HEK293 (cell line): ENCODE measurements around the gene TGIF1.

Experiments
- HIC1 ChIP-seq: fragments of 450-650 bp; formaldehyde crosslinking; IDR thresholded peaks from 2 replicates; pipeline ENCODE4 v1.5.1; 2016; ENCODE audit warnings: missing biosample characterization, missing genetic modification characterization
- IKZF3 ChIP-seq: fragments of 450-650 bp; IDR thresholded peaks from 2 replicates; pipeline ENCODE4 v1.5.0; 2018; ENCODE audit warnings: missing biosample characterization, mild to moderate bottlenecking, missing genetic modification characterization, moderate library complexity
- PRDM4 ChIP-seq: fragments of 450-650 bp; formaldehyde crosslinking; IDR thresholded peaks from 2 replicates; pipeline ENCODE4 v1.5.1; 2017; ENCODE audit warnings: missing biosample characterization, missing genetic modification characterization
- REST ChIP-seq: fragments of 450-650 bp; formaldehyde crosslinking; IDR thresholded peaks from 2 replicates; pipeline ENCODE4 v1.5.1; 2016; ENCODE audit warnings: missing biosample characterization, missing genetic modification characterization
- SALL2 ChIP-seq: fragments of 450-650 bp; formaldehyde crosslinking; IDR thresholded peaks from 2 replicates; pipeline ENCODE4 v1.5.0; 2017; ENCODE audit warnings: missing biosample characterization, mild to moderate bottlenecking, missing genetic modification characterization, borderline replicate concordance
- ZBTB20 ChIP-seq: fragments of 450-650 bp; formaldehyde crosslinking; IDR thresholded peaks from 2 replicates; pipeline ENCODE4 v1.5.1; 2016; ENCODE audit warnings: missing biosample characterization, missing genetic modification characterization
- ZBTB26 ChIP-seq: fragments of 450-650 bp; formaldehyde crosslinking; optimal IDR thresholded peaks from 2 replicates; pipeline ENCODE3; 2016; ENCODE audit warnings: missing biosample characterization, mild to moderate bottlenecking, missing genetic modification characterization
- ZBTB44 ChIP-seq: fragments of 450-650 bp; IDR thresholded peaks from 2 replicates; pipeline ENCODE4 v1.5.1; 2018; ENCODE audit warnings: missing biosample characterization, mild to moderate bottlenecking, missing genetic modification characterization
- ZBTB7A ChIP-seq: fragments of 450-650 bp; formaldehyde crosslinking; IDR thresholded peaks from 2 replicates; pipeline ENCODE4 v1.5.1; 2016; ENCODE audit warnings: low read depth, missing biosample characterization, missing genetic modification characterization
- ZIC2 ChIP-seq: fragments of 450-650 bp; formaldehyde crosslinking; IDR thresholded peaks from 2 replicates; pipeline ENCODE4 v1.5.1; 2016; ENCODE audit warnings: missing biosample characterization, missing genetic modification characterization
- ZNF157 ChIP-seq: fragments of 450-650 bp; formaldehyde crosslinking; IDR thresholded peaks from 2 replicates; pipeline ENCODE4 v1.5.1; 2016; ENCODE audit warnings: missing biosample characterization, missing genetic modification characterization
- ZNF174 ChIP-seq: fragments of 450-650 bp; formaldehyde crosslinking; IDR thresholded peaks from 2 replicates; pipeline ENCODE4 v1.5.0; 2017; ENCODE audit warnings: missing biosample characterization, mild to moderate bottlenecking, missing genetic modification characterization
- ZNF341 ChIP-seq: fragments of 450-650 bp; formaldehyde crosslinking; IDR thresholded peaks from 2 replicates; pipeline ENCODE4; 2016; ENCODE audit warnings: low read depth, missing biosample characterization, missing genetic modification characterization
- ZNF362 ChIP-seq: fragments of 450-650 bp; formaldehyde crosslinking; IDR thresholded peaks from 2 replicates; pipeline ENCODE4 v1.5.1; 2016; ENCODE audit warnings: missing biosample characterization, missing genetic modification characterization
- ZNF416 ChIP-seq: fragments of 450-650 bp; formaldehyde crosslinking; IDR thresholded peaks from 2 replicates; pipeline ENCODE4 v1.5.1; 2016; ENCODE audit warnings: missing biosample characterization, missing genetic modification characterization
- ZNF473 ChIP-seq: fragments of 450-650 bp; formaldehyde crosslinking; IDR thresholded peaks from 2 replicates; pipeline ENCODE4 v1.5.1; 2017; ENCODE audit warnings: missing biosample characterization, missing genetic modification characterization
- ZNF623 ChIP-seq: fragments of 450-650 bp; formaldehyde crosslinking; IDR thresholded peaks from 2 replicates; pipeline ENCODE4 v1.5.1; 2016; ENCODE audit warnings: missing biosample characterization, missing genetic modification characterization
- ZNF629 ChIP-seq: fragments of 450-650 bp; formaldehyde crosslinking; IDR thresholded peaks from 2 replicates; pipeline ENCODE4 v1.5.1; 2017; ENCODE audit warnings: missing biosample characterization, missing genetic modification characterization
- ZNF776 ChIP-seq: fragments of 450-650 bp; formaldehyde crosslinking; IDR thresholded peaks from 2 replicates; pipeline ENCODE4 v1.5.0; 2017; ENCODE audit warnings: missing biosample characterization, missing genetic modification characterization, borderline replicate concordance
- ZNF837 ChIP-seq: fragments of 450-650 bp; formaldehyde crosslinking; IDR thresholded peaks from 2 replicates; pipeline ENCODE4 v1.5.1; 2016; ENCODE audit warnings: missing biosample characterization, missing genetic modification characterization
- ZNF843 ChIP-seq: fragments of 450-650 bp; formaldehyde crosslinking; IDR thresholded peaks from 2 replicates; pipeline ENCODE4 v1.5.1; 2016; ENCODE audit warnings: missing biosample characterization, missing genetic modification characterization
- ZSCAN30 ChIP-seq: fragments of 450-650 bp; IDR thresholded peaks from 2 replicates; pipeline ENCODE4 v1.5.1; 2018; ENCODE audit warnings: missing biosample characterization, mild to moderate bottlenecking, missing genetic modification characterization, moderate library complexity

Gene TGIF1

GRCh38 chr18:3447895-3448837 lies 1.8 kb upstream of the TGIF1 start (continued):
- TF ChIP-seq ZIC2 (tag by site-specific recombination) (peak; percentile 94), ZNF341 (peak; percentile 99), ZSCAN30 (tag by site-specific recombination) (peak; percentile 91), SALL2 (tag by site-specific recombination) (no peak), ZNF837 (no peak), ZBTB44 (tag by site-specific recombination) (peak; percentile 91), ZNF416 (tag by site-specific recombination) (no peak), ZNF473 (tag by site-specific recombination) (no peak), ZNF174 (tag by site-specific recombination) (no peak), ZNF157 (tag by site-specific recombination) (no peak), ZBTB20 (peak; percentile 93), ZNF362 (tag by site-specific recombination) (peak; percentile 82), ZNF776 (tag by site-specific recombination) (no peak), ZNF843 (tag by site-specific recombination) (peak; percentile 73), ZNF629 (tag by site-specific recombination) (no peak; the same call in none of the 2 replicates), IKZF3 (tag by site-specific recombination) (peak; percentile 98), ZNF623 (tag by site-specific recombination) (peak; percentile 25; the same call in 1 of the 2 replicates), ZBTB26 (tag by site-specific recombination) (peak; percentile 68), ZBTB7A (0 out of 2 replicates have a peak, but pooled peaks have one; percentile 80), PRDM4 (tag by site-specific recombination) (peak; percentile 75), HIC1 (tag by site-specific recombination) (peak; percentile 79; the same call in 1 of the 2 replicates), REST (tag by site-specific recombination) (no peak)
- TF ChIP-seq, all 188 proteins: peak for 62
